ENCODE measurements around the gene REXO4.
"Not testable (repeated sequence)": the region's sequence is repeated elsewhere in the genome, so short reads cannot be mapped to it uniquely, and the experiment has no call there.

REXO4 gene

DNA sequence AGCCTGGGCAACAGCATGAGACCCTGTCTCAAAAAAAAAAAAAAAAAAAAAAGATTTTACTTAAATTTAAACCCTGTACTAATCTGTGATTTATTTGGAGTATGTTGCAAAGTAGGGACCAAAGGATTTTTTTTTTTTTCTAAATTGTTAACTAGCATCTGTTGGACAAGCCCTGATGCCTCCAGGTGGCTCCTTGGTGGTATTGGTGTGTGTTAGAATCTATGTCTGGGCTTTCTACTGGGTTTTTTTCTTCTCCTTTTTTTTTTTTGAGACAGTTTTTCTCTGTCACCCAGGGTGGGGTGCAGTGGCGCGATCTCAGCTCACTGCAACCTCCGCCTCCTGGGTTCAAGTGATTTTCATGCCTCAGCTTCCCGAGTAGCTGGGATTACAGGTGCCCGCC lies 34.1 kb upstream of the REXO4 start:
- not testable (repeated sequence) for DNase-seq (ENCODE audit: low read depth in 1 of 2, low spot score in 1 of 2)

DNA sequence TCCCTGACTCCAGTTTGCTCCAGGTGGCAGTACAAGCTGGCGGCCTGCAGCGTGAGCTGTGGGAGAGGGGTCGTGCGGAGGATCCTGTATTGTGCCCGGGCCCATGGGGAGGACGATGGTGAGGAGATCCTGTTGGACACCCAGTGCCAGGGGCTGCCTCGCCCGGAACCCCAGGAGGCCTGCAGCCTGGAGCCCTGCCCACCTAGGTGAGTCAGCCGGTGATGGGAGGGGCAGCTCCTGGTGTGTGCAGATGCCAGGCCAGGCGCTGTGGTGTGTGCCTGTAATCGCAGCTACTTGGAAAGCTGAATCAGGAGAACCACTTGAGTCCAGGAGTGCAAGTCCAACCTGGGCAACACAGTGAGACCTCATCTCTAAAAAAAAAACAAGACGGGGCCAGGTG lies 31.9 kb upstream of the REXO4 start:
- no peak for DNase-seq (ENCODE audit: low read depth in 1 of 2, low spot score in 1 of 2)

DNA sequence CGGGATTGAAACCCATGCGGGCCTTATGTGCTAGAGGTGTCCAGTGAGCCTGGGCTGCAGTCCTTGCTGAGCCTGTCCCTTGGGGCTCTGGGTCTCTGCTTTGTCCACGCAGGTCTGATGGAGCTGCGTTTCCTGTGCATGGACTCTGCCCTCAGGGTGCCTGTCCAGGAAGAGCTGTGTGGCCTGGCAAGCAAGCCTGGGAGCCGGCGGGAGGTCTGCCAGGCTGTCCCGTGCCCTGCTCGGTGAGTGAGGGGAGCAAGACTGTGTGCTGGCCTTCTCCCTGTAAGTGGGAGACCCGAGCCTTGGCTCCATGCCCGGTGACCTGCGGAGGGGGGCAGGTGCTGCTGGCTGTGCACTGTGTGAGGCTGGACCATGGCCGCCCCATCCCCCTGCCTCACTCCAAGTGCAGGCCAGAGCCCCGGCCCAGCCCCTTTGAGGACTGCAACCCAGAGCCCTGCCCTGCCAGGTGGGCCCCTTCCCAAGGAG lies 30.7 kb upstream of the REXO4 start:
- no peak for DNase-seq (ENCODE audit: low read depth in 1 of 2, low spot score in 1 of 2)

DNA sequence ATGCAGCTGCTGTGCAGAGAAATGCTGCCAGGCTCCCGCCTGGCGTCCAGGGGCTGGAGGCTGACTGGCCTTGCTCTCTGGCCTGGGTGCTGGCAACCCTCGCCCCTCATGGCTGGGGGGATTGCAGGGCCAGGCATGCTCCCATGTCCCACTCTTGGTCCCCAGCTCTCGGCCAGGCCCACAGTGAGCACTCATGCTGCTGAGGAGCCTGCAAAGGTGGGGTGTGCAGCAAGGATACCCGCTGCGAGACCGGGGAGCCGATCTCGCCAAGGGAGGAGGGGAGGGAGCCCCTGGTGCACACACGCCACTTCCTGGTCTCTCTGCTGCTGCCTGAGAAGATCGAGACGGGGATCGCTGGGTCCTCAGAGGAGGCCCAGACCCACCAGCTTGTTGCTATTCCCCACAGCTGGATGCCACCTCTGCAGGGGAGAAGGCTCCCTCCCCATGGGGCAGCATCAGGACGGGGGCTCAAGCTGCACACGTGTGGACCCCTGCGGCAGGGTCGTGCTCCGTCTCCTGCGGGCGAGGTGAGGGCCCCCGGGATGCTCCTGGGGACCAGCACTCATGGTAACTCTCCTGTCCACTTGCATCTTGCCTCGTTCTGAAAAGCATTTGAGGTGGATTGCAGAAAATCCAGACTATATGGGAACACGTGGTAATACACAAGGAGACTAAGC lies 27.6 kb upstream of the REXO4 start:
- no peak for DNase-seq (ENCODE audit: low read depth in 1 of 2, low spot score in 1 of 2)

DNA sequence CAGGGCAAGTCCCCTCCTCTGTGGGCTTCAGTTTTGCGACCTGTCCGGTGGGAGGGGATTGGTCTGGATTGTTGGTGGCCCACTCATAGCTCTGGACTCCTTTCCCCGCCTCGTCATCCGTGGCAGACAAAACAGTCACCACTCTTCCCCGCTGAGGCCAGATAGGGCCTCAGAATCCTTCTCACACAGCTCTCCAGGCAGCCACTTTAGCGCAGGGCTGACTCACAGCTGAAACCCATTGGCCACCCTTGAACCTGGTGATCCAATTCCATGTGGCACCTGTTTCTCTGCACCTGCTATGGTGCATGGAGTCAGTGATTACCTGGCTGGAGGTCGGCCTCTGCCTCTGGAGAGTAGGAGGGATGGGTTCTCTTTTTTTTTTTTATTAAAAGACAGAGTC lies 26.2 kb upstream of the REXO4 start:
- DNase-seq (ENCODE audit: low read depth in 1 of 2, low spot score in 1 of 2): no peak

- DNase-seq (ENCODE audit: low read depth in 1 of 2, low spot score in 1 of 2): no peak
Observed at GRCh38 chr9:133443248-133443647, 25.4 kb upstream of the REXO4 start.

DNA sequence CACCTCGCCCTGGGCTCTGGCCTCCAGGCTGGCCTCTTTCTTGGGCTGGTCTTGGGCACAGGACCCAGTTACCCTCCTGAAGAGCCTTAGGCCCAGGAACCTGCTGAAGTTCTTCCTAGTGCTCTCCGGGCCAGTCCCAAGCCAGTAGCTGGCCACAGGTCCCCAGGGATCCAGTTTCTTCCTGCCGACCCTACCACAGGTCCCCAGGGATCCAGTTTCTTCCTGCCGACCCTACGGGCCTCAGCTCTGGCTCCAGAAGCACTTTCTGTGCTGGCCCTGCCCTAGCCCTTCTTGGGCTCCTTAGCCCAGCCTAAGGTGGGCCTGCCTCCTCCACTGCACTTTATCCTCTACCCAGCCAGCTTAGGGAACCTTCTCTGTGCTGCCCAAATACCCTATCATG lies 23.8 kb upstream of the REXO4 start:
- DNase-seq (ENCODE audit: low read depth in 1 of 2, low spot score in 1 of 2): no peak

DNA sequence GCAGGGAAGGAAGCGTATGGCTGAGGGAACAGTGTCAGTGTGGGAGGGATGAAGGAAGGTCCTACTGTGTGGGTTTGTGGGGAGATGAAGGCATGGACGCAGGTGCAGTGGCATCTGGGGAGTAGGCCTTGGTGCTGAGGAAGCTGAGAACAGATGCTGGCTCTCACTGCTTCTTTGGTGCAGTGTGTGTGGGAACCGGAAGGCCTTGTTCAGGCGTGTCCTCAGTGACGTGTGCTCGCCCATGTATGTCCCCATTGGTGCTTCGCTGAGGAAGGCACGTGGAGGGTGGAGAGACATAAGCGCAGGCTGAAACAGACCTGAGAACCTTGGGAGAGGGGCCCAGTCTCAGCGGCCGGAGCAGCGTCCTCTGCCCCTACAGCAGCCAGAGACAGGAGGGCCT lies 23.1 kb upstream of the REXO4 start:
- no peak for DNase-seq (ENCODE audit: low read depth in 1 of 2, low spot score in 1 of 2)

DNA sequence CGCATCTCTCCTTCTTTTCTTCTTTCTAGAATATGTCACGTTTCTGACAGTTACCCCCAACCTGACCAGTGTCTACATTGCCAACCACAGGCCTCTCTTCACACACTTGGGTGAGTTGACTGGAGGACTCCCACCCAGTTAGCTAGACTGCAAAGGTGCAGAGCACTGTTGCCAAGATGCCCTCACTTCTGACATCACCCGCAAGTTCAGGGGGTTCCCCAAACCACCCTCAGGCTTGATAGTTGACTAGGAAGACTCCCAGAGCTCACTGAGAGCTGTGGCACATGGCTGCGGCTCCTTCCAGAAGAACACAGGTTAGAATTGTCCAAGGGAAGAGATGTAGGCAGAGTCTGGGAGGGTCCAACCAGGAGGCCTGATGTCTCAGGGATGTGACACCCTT lies 21.5 kb upstream of the REXO4 start:
- DNase-seq (ENCODE audit: low read depth in 1 of 2, low spot score in 1 of 2): no peak

GRCh38 chr9:133437753-133438531 lies 20.1 kb upstream of the REXO4 start:
- DNase-seq (ENCODE audit: low read depth in 1 of 2, low spot score in 1 of 2): no peak

GRCh38 chr9:133436681-133437080 lies 18.9 kb upstream of the REXO4 start:
- DNase-seq (ENCODE audit: low read depth in 1 of 2, low spot score in 1 of 2): no peak

DNA sequence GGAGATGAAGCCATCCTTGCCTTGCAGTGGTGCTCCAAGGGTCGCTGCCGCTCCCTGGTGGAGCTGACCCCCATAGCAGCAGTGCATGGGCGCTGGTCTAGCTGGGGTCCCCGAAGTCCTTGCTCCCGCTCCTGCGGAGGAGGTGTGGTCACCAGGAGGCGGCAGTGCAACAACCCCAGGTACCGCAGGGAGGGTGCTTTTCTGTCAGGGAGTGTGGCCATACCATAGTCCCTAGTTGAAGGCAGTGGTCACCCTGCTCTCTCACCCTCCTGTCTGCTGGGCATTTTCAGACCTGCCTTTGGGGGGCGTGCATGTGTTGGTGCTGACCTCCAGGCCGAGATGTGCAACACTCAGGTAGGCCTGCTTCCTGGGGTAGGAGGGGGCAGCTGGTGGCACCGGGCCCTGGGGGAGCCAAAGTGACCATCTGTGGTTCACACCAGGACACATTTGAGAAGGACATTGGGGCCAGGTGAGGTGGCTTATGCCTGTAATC lies 15.6 kb upstream of the REXO4 start:
- no peak for DNase-seq (ENCODE audit: low read depth in 1 of 2, low spot score in 1 of 2)

GRCh38 chr9:133430244-133430643 lies 12.4 kb upstream of the REXO4 start:
- no peak for DNase-seq (ENCODE audit: low read depth in 1 of 2, low spot score in 1 of 2)

DNA sequence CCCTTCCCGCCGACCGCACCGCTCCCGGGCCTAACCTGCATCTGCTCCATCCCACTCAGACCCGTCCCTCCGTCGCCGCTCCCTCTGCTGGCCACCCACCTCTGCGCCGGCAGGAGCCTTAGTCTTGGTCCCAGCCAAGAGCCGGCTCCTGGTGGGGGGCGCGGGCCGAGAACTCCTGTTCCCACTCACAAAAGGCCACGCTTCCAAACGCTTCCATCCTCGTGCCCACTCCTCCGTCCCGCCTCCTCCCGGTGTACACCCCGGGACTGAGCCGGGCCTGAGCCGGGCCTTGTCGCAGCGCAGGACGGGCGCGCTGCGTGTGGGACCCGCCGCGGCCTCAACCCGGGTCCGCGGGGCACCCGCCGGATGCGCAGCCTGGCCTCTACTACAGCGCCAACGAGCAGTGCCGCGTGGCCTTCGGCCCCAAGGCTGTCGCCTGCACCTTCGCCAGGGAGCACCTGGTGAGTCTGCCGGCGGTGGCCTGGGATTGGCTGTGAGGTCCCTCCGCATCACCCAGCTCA lies 11.9 kb upstream of the REXO4 start:
- no peak for DNase-seq (ENCODE audit: low read depth in 1 of 2, low spot score in 1 of 2)

- DNase-seq (ENCODE audit: low read depth in 1 of 2, low spot score in 1 of 2): no peak
Observed at GRCh38 chr9:133429214-133429613, 11.4 kb upstream of the REXO4 start.

GRCh38 chr9:133428617-133429101 lies 10.8 kb upstream of the REXO4 start:
- no peak for DNase-seq (ENCODE audit: low read depth in 1 of 2, low spot score in 1 of 2)

GRCh38 chr9:133427658-133428348 lies 10.0 kb upstream of the REXO4 start:
- no peak for DNase-seq (ENCODE audit: low read depth in 1 of 2, low spot score in 1 of 2)

GRCh38 chr9:133426011-133426410 lies 8.2 kb upstream of the REXO4 start:
- DNase-seq (ENCODE audit: low read depth in 1 of 2, low spot score in 1 of 2): no peak

GRCh38 chr9:133425049-133425632 lies 7.3 kb upstream of the REXO4 start:
- DNase-seq (ENCODE audit: low read depth in 1 of 2, low spot score in 1 of 2): no peak

- DNase-seq (ENCODE audit: low read depth in 1 of 2, low spot score in 1 of 2): no peak
Observed at GRCh38 chr9:133424187-133424586, 6.4 kb upstream of the REXO4 start.

DNA sequence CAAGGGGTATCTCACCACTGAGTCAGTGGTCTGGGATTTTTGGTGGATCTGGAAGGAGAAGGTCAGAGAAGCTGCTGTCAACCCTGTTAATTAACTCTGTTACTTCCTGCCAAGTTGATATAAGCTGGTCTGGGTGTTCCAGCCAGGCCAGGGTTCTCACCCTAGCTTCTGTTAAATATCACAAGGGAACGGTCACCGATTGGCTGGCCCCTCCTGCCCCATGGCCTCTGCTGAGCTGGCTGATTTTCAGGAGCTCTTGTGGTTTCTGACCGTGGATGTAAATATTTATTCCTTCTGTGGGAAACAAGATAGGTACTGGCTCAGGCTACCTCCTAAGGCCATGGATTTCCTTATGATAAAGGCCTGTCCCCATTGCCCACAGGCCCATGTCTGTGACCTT lies 5.4 kb upstream of the REXO4 start:
- no peak for DNase-seq (ENCODE audit: low read depth in 1 of 2, low spot score in 1 of 2)

Measured in activated CD4-positive, alpha-beta T cell treated with anti-CD3 and anti-CD28 coated beads, Interleukin-2, amount 50 U/mL, for 24 hours (primary cell).